NOMO-1 (cell line): ENCODE results near the gene KCNA3.
A peak's percentile ranks its signal among the peaks of the same experiment; 100 is the strongest.
"Not testable (repeated sequence)": the region's sequence is repeated elsewhere in the genome, so short reads cannot be mapped to it uniquely, and the experiment has no call there.

Experiments
- DNase-seq, 2 experiments: peaks; one replicate each; lab custom pipeline; 2025; ENCODE audit not compliant: unreplicated experiment in 2 of 2; lab: John Stamatoyannopoulos, UW

KCNA3 gene

DNA sequence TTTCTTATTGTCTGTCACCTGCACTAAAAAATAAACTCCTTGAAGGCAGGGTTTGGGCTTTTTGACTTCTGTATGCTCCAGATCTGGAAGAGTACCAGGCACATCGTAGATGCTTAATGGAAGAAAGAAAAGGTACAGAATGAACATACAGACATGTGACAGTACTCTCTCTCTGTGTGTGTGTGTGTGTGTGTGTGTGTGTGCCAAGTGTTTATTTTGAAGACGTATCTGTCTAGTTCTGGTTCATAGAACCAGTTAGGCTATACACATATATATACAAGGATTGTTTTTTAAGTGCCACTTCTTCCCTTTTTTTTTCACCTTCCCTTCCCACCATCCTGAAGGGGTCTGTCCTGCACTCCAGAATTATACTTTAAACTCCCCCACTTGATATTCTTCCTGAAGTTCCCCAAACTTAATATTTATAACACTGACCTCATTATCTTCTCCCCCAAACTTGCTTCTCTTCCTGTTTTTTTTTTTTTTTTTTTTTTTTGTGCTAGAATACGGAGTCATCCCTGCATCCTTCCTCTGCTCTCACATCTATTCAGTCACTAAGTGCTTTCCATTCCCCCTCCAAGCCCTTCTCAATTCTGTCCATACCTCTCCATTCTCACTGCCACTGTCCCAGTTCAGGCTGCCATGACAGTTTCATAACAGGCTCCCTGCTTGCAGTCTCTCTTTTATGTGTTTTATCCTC lies 5.4 kb upstream of the KCNA3 start:
- DNase-seq = no peak

DNA sequence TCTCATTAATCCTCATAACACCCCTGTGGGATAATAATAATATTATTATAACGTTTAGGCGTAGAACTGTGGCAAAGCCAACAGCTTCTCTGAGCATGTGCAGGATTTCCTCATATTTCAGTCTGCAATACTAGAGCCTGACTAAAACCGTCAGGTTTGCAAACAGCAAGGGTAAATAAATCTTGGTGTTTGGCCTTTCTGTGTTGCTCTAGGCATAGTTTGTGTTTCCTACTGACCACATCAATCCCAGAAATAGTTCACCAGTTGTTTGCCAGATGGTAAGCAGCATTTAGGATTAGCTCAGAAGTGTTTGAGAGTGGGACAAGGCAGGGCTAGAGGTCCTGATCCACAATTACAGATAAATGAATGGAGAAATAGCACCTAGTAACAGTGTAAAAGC lies 2.8 kb upstream of the KCNA3 start:
- no peak for DNase-seq

GRCh38 chr1:110676970-110677369 lies 2.2 kb upstream of the KCNA3 start:
- no peak for DNase-seq

- DNase-seq = no peak
Measured at GRCh38 chr1:110675060-110675791, 486 bp upstream of the KCNA3 start.

- DNase-seq = no peak
Measured at GRCh38 chr1:110673805-110674336, 869 bp downstream of the KCNA3 start.

- peak in 1 of 2 experiments; percentile 13 for DNase-seq
Measured at GRCh38 chr1:110673197-110673701, 1.5 kb downstream of the KCNA3 start.

DNA sequence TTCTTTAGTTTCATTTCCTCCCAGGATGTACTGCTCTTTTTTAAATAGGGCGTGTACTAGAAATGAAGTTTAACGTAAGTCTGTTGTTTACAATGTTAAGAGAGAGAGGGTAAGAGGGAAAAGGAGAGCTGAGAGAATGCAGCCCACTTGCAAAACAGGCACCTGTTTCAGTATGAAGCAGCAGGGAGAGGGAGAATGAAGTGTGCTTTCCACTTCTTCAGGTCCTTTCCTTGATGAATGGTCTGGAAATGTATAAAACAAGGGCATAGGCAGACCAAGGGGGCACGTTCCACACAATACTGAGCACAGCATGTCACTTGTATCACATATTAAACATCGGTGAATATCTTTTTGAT lies 2.0 kb downstream of the KCNA3 start:
- peak; percentile 36 to 93 for DNase-seq

GRCh38 chr1:110672001-110672752 lies 2.6 kb downstream of the KCNA3 start:
- DNase-seq = peak in 1 of 2 experiments; percentile 45

DNA sequence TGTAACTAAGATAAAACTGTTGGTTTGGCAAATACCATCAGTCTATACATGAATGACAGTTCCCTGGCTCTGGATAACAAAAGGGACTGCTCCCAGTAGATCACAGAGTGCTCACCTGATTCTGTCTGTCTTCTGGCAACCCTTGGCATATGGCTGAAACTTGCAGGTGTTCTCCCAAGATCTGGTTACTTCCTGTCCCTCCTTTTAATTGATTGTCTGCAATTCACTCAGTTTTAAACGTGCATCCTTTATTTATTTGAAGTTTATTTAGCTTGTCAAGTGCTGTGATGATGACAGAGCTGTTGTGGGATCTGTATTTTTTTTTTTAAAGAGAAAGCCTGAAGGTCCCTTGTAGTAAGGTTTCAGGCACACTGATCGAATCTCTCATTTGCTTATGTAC lies 3.4 kb downstream of the KCNA3 start:
- no peak for DNase-seq

- DNase-seq = no peak
Measured at GRCh38 chr1:110668549-110668948, 6.2 kb downstream of the KCNA3 start.

DNA sequence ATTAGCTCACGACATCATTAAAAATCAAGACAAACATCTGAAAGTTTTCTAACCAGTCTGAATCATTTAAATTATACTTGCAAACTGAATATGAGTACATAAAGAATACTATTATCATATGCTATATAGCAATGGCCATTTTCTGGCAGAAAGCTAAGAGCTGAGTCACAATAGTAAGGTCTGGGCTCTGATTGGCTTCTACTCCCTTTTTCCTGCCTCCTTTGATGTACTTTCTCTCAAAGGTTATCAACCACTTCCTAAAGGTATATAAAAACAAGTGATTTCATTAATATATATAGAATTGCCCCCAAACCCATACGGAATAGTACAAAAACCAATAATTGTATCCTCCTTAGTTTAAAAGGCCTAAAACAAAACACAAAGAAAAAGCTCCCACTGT lies 7.0 kb downstream of the KCNA3 start:
- no peak for DNase-seq

GRCh38 chr1:110663241-110663640 lies 11.5 kb downstream of the KCNA3 start:
- no peak for DNase-seq

GRCh38 chr1:110659559-110659958 lies 15.2 kb downstream of the KCNA3 start:
- not testable (repeated sequence) for DNase-seq

DNA sequence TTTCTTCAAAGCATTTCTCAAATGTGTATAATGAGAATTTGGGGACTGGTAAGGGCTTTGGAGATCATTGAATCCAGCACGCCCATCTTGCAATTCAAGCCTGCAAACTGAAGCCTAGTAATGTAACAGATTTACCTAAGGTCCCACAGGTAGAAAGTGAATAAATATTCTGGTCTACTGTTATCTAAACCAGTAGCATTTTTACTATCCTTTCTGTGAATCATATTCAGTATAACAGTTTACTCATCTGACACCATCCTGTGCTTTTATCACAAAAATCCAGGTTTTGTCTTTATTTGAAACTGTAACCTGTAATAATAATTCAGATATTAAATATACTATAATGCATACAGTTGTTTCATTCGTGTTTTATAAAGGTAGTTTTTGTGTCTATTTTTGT lies 17.4 kb downstream of the KCNA3 start:
- no peak for DNase-seq

DNA sequence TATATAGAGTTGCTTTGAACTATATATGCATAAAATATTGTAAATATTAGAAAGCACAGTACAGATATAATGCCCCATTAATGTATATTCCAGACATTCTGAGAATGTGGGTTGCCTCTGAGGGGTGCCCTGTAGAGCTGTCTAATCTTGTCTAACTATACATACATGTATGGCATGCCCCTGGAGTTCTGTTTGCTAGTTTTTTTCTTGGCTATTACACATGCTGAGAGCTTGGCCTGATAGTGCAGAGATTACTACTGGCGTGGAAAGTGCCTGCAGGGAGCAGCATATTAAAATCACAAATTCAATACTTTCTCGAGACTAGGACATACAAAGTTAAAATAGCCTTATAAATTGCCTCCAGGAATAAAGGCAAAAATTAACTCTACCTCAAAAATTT lies 24.1 kb downstream of the KCNA3 start:
- no peak for DNase-seq

DNA sequence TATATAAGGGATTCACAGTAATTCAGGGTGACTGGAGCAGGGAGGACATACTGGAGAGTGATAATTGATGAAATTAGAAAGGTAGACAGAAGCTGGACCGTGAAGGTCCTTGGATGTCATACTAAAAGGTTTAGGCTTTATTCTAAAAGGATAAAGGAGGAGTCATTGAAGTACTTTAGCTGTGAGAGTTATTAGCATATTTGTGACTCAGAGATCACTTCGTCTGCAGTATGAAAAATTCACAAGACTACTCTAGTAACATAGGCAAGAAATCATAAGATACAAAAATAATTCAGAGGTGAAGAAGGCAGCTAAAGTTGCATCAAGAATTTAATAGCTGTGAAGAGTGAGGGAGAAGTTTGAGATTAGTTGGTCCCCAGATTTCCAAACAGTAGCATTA lies 26.3 kb downstream of the KCNA3 start:
- no peak for DNase-seq

- DNase-seq = peak; percentile 46 to 71
Measured at GRCh38 chr1:110647254-110647891, 27.4 kb downstream of the KCNA3 start.

DNA sequence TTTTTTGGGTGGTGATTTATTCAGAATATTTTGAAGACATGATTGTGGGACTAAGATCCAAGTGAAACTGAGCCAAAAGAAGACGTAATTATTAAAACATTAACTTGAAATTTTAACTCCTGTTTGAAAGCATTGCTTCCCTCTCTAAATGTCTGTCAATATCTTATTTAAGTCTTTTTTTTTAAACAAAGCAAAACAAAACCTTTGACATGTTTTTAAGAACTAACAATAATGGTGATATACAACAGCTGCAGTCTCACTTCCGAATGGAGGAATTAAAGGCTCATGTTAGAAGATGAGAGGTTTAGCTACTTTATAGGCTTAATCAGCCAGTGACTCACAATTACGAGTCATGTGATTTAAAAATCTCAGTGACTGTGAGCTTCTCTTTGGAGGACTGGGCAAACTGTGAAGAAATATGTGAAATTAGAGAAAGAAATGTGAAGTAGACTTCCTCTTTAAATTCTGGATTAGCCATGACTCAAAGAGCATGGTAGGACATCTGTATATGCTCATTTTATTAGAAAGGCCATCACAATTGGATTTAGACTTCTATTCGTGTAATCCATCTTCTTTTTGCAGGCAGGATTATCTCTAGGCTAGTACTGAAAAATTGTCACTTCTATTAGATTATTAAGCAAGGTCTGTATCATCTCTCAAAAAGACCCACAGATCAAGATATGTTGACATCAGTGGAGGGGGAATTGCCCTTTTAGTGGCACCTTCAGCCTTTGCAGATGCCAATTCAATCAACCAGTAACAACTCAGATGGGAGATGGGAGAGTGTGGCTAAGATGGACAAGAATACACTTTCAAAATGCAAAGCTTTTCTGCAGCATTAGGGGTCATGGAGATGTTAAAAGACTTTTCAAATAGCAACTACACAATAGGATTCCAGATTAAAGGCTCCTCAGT lies 28.7 kb downstream of the KCNA3 start:
- peak; percentile 76 to 94 for DNase-seq

DNA sequence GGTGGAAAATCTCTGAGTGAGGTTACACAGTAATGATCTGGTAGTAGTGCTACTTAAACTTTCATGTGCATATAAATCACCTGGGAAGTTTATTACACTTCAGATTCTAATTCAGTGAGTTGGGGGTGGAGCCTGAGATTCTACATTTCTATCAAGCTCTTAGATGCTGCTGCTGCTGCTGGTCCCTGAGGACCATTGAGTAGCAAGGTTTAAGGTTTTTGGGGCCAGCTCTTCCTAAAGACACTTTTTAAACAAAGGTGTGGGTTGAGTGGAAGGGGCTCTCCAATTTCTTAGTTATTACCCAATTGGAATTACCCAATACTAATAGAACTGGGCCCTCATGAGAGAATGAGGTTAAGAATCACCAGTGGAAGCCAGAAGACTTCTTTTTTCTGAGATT lies 29.5 kb downstream of the KCNA3 start:
- DNase-seq = no peak
